ELF-1 (cell line): ENCODE results near the gene ACADL.
A peak's percentile ranks its signal among the peaks of the same experiment; 100 is the strongest.

Source experiments
- DNase-seq: peaks from one replicate; pipeline ENCODE4 v3.0.0-alpha.2; 2016; ENCODE audit warnings: low read depth, low spot score

ACADL gene

DNA sequence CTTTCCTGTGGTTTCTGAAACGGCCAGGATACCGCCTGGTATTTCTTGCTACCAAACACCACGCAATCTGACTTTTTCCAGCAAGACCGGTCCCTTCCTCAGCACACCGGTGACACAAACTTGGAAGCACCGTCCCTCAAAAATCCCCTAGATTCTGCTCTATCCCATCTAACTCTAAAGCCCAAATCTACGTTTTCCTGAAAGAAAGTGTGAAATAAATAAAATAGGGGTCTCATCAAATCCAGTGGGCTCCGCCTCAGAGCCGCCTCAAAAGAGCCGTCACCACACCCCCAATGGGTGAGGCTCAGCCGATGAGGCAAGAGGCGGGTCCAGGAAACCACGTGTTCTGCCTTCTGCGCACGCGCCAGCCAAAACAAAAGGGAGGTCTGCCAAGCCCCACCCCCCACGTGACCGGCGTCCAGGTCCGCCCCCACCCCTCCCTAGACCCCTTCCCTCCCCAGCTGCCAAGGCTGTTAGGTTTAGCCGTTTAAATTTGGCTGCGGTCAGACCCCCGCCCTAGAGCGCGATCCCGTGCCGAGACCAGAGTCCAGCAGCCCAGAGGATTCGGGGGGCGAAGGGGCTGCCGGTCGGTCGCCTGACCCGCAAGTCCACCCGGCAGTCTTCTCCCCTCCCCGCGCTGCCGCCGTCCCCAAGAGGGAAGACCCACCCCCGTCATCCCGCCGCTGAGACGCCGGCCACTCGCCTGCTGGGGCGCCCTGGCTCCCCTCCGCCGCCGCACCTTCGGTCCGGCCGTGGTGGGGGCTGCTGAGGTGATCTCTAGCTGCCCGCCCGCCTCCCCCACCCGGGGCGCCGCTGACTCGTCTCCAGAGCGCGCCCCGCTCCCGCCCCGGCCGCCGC is 54.6 kb downstream of the ACADL start:
- peak; percentile 96 for DNase-seq

DNA sequence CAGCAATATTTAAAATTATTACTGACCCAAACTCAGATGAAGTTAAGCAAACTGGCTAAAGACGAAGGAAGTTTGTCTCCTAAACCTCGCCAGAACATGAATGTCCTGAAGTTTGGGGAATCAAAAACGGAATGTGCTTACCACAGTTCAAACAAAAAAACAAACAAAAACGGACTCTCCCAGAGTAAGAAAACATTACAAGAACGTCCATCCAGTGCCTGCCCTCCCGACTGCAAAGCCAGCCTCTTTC is 55.1 kb downstream of the ACADL start:
- DNase-seq = no peak

DNA sequence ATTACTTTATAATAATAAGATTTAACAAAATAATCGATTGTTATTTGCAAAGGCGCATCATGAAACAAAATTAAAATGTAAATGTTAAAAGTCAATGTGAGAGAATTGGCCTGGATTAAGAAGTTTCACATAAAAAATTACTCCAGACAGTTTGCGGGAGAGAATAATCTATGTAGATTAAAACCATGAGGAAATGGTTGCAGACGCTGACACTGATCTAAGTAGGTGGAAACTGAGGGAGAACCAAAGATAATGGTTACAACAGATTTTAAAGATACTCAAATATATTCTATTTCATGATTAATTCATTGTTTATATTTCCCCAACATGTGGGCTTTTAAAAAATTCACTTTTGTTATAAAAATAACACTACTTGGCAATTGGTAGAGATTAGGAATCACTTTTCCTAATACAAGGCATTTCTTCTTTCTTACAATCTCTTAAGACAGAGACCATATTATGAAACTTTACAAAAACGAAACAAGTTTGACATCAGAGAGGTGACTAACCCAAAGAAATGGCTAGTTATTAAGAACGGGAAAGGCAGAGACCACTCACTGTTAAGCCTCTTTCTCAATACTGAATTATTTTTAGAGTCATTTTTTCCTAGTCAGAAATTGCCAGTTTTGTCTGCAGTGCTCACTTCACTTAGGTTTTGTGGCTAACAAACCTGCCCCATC is 55.6 kb downstream of the ACADL start:
- DNase-seq = no peak

DNA sequence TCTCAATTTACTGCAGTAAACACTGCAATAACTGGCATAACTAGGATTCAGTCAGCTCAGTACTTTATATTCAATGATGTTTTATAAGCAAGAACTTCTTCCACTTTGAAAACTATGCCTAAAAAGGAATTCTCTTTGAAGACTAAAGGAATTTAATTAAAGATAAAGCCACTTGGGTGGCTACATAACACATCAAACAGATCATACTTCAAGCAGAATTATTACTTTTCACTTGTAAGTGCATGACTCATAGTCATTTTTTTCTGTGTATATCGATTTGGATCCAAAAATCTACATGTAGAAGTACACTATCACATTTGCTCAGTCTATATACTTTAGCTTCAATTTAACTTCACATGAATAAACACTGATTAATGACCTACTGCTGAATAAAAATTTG is 58.0 kb downstream of the ACADL start:
- no peak for DNase-seq

DNA sequence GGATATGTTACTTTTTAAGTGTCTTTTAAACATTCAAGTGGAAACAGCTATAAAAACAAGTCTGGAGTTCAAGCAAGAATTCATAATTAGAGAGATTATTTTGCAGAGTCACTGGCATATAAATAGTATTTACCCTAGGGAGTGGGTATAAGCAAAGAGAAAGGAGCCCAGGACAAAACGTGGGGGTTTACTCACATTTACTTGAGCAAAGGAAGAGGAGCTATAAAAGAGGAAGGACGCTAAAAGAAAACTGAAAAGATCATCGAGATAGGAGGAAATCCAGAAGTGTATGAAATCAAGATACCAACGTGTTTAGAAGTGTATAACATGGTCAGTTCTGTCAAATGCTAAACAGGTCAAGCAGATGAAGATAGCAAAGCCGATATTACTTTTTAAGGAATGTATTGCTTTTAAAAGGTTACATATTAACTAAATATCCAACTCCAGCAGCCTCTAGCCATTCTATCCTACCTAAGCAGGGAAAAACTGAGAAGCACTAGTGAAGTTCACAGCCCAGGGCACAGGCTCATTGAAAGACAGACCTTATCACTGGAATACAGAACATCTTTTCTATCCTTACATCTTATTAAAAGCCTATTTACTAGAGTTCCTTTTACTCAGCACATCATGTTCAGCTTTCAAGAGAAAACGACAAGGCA is 62.7 kb downstream of the ACADL start:
- no peak for DNase-seq

DNA sequence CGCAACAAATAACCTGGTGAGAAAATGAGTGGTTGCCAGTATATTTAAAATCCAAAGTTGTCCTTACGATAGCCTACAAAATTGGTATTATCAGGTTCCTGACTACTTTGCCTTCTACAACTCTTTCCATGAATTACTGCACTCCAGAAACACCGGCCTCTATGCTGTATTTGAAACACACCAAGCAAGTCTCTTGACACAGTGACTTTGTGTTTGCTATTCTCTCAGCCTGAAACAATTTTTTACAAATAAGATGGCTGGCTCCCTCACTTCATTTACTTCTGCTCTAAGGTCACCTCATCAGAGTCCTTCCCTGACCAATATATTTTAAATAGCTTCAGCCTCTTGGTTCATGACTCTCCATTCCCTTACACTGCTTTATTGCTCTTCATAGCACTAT is 66.2 kb downstream of the ACADL start:
- DNase-seq = no peak

DNA sequence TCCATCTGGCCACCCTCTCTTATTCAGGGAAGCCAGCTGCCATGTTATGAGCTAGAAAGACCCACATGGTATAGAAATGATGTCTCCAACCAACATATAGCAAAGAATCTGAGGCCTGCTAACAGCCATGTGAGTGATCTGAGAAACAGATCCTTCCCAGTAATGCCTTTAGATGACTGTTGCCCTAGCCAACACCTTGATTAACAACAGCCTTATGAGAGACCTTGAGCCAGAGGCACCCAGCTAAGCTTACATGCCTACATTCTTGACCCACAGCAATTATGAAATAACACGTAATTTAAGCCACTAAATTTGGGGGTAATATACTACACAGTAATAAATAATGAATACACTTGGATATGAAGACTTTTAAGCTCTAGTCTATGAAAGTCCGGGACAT is 67.0 kb downstream of the ACADL start:
- no peak for DNase-seq

DNA sequence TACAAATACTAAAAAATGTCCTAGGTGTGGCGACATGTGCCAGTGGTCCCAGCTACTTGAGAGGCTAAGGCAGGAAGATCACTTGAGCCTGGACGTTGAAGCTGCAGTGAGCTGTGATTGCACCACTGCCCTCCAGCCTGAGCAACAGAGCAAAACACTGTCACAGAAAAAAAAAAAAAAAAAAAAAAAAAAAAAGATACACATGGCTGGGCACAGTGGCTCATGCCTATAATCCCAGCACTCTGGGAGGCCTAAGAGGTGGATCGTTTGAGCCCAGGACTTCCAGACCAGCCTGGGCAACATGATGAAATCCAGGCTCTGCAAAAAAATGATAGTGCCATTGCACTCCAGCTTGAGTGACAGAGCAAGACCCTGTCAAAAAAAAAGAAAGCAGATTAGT is 67.7 kb downstream of the ACADL start:
- DNase-seq = no peak

DNA sequence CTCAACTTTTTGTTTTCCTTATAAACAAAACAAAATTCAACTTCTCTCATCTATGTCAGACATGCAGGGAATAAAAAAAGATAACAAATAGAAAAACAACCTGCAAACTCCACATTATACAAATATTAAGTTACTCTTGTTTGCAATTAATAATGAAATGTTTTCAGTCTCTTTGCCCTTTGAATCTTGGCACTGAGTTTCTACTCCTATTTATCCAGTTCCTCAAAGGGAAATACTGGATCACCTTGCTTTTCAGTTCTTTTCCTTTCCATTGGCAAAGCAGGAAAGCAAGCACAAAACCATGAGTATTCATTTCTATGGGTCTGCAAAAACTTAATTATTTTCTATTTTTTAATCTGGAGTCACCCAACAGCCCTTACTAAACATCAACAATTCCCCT is 77.6 kb downstream of the ACADL start:
- DNase-seq = no peak
